GM12892 (cell line): Measurements from ENCODE around the gene GDA.

Experiments used
- POLR2A ChIP-seq: IDR thresholded peaks from 2 replicates; pipeline ENCODE4 v1.6.1; 2011; ENCODE audit warnings: low read depth, low read length, control low read depth
- POLR2AphosphoS5 ChIP-seq: IDR thresholded peaks from 2 replicates; pipeline ENCODE4 v1.6.1; 2011; ENCODE audit warnings: low read depth, low read length, control low read depth
- TAF1 ChIP-seq: IDR thresholded peaks from 2 replicates; pipeline ENCODE4 v1.6.1; 2011; ENCODE audit warnings: low read depth, mild to moderate bottlenecking, control low read depth, low read length, borderline replicate concordance

DNA sequence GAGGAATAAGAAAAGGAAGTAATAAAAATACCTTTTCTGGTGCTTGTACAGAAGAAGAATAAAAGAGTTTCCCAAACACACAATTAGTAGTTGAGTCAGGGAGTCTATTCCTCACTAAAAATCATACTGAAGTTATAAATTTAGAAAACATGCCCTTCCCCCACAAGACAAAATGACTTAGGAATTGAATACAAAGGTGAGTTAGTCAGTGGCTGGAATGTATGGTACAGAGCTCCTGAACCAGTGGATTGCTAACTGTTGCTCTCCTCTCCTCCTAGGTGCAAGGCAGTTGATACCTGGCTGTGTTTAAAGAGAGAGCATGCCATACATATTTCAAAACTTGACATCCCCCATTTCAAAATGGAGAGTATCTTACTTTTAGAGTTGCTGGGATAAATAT lies 1.9 kb downstream of the GDA start:
- TF ChIP-seq POLR2A (no peak), POLR2AphosphoS5 (no peak), TAF1 (no peak)
